Measurements from ENCODE around the gene IFNAR1. TPM values are rescaled to one million over a fixed set of nuclear protein-coding genes. Genes with fewer than 3 reads are reported as not detected.

Gene IFNAR1
- total and polyA plus RNA-seq, 2 donors (not counting 1 experiment from before 2014, with no cell fraction given) = 17.5 to 23.1 TPM

DNA sequence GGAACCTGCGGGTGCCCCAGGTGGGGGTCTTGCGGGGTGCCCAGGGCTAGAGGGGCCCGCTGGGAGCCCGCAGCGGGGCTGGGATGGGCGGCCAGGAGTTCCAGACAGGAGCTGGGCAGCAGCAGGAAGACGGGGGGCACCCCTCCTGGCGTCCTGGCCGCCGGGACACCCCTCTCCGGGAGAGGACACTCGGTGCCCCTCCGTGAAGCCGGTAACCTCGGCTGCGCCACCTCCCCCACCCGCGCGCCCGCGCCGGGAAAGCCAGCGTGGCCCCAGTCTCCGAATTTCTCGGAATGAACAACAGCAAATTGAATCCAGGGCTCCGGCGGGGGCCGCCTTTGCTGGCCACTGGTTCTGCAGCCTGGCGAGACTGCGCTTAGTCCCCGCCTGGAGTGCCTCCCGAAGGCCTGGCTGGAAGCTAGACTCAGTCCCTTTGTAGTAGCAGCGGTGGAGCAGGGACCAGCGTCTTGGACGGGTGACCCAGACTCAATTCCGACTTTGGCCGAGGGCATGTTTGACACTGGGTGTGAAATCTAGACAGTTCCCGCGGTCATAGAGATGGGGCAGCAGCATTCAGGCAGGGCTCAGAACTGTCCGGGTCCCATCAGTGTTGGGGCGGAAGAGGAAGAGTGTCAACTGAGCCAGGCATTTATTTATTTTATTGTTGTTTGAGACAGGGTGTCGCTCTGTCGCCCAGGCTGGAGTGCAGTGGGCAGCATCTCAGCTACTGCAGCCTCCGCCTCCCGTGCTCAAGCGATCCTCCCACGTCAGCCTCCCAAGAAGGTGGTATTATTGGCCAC lies 79.2 kb downstream of the IFNAR1 start:
- no peaks in the 10 kb centered on the region for H4K20me1 ChIP-seq (ENCODE audit: control insufficient read depth, extremely low read depth, insufficient read depth, low read length)
- H3K4me3 ChIP-seq (replicated peaks in 1 of 4; ENCODE audit: control extremely low read depth in 1 of 4, insufficient read depth in 1 of 4, low read depth in 3 of 4, low read length in 4 of 4) = peak overlapping the region; percentile 67 to 92 (median 76)
- H3K9me3 ChIP-seq (ENCODE audit: control insufficient read depth, insufficient read depth, low read depth, low read length) = no peaks in the 10 kb centered on the region
- H3K4me2 ChIP-seq (ENCODE audit: extremely low read depth, insufficient read depth, low read length) = peak overlapping the region; percentile 73
- peak overlapping the region; percentile 4 for H2AFZ ChIP-seq (ENCODE audit: low read length)
- TF ChIP-seq EZH2 (IDR thresholded peaks at IDR 0.05; ENCODE audit: low read length, missing control alignments) = no peak
- TF ChIP-seq, protein P1, sequence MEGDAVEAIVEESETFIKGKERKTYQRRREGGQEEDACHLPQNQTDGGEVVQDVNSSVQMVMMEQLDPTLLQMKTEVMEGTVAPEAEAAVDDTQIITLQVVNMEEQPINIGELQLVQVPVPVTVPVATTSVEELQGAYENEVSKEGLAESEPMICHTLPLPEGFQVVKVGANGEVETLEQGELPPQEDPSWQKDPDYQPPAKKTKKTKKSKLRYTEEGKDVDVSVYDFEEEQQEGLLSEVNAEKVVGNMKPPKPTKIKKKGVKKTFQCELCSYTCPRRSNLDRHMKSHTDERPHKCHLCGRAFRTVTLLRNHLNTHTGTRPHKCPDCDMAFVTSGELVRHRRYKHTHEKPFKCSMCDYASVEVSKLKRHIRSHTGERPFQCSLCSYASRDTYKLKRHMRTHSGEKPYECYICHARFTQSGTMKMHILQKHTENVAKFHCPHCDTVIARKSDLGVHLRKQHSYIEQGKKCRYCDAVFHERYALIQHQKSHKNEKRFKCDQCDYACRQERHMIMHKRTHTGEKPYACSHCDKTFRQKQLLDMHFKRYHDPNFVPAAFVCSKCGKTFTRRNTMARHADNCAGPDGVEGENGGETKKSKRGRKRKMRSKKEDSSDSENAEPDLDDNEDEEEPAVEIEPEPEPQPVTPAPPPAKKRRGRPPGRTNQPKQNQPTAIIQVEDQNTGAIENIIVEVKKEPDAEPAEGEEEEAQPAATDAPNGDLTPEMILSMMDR (conservative IDR thresholded peaks at IDR 0.05 in 1 of 2, IDR thresholded peaks at IDR 0.05 in 1 of 2; ENCODE audit: low read depth in 1 of 2, low read length in 2 of 2) = no peak
- H3K27ac ChIP-seq (ENCODE audit: insufficient read depth, low read length) = peak overlapping the region; percentile 81
- peaks cover 38% of the 10 kb centered on the region for H3K79me2 ChIP-seq (ENCODE audit: control insufficient read depth, insufficient read depth, low read length)
- H3K36me3 ChIP-seq (ENCODE audit: control insufficient read depth, insufficient read depth, low read length) = no peaks in the 10 kb centered on the region
- DNase-seq (ENCODE audit: low read depth in 2 of 2) = peak; percentile 48 to 58
- H3K27me3 ChIP-seq (ENCODE audit: control insufficient read depth, insufficient read depth, low read length) = no peaks in the 10 kb centered on the region
- no peaks in the 10 kb centered on the region for H3K4me1 ChIP-seq (ENCODE audit: control insufficient read depth, extremely low read depth, insufficient read depth, low read length)
- H3K9ac ChIP-seq (ENCODE audit: insufficient read depth, low read length) = peak overlapping the region; percentile 83

GRCh38 chr21:33406493-33406892 lies 81.7 kb downstream of the IFNAR1 start:
- H3K4me1 ChIP-seq (ENCODE audit: control insufficient read depth, extremely low read depth, insufficient read depth, low read length) = no peaks in the 10 kb centered on the region
- H3K27me3 ChIP-seq (ENCODE audit: control insufficient read depth, insufficient read depth, low read length) = no peaks in the 10 kb centered on the region
- no peak overlapping the region for H3K4me3 ChIP-seq (replicated peaks in 1 of 4; ENCODE audit: control extremely low read depth in 1 of 4, insufficient read depth in 1 of 4, low read depth in 3 of 4, low read length in 4 of 4)
- H3K27ac ChIP-seq (ENCODE audit: insufficient read depth, low read length) = no peak overlapping the region
- H2AFZ ChIP-seq (ENCODE audit: low read length) = no peak overlapping the region
- DNase-seq (ENCODE audit: low read depth in 2 of 2) = no peak
- no peaks in the 10 kb centered on the region for H4K20me1 ChIP-seq (ENCODE audit: control insufficient read depth, extremely low read depth, insufficient read depth, low read length)
- no peaks in the 10 kb centered on the region for H3K9me3 ChIP-seq (ENCODE audit: control insufficient read depth, insufficient read depth, low read depth, low read length)
- TF ChIP-seq, protein P1 (conservative IDR thresholded peaks at IDR 0.05 in 1 of 2, IDR thresholded peaks at IDR 0.05 in 1 of 2; ENCODE audit: low read depth in 1 of 2, low read length in 2 of 2) = no peak
- no peak for TF ChIP-seq EZH2 (IDR thresholded peaks at IDR 0.05; ENCODE audit: low read length, missing control alignments)
- peaks cover under 1% of the 10 kb centered on the region for H3K36me3 ChIP-seq (ENCODE audit: control insufficient read depth, insufficient read depth, low read length)
- H3K9ac ChIP-seq (ENCODE audit: insufficient read depth, low read length) = no peak overlapping the region
- H3K79me2 ChIP-seq (ENCODE audit: control insufficient read depth, insufficient read depth, low read length) = peaks cover 47% of the 10 kb centered on the region
- no peak overlapping the region for H3K4me2 ChIP-seq (ENCODE audit: extremely low read depth, insufficient read depth, low read length)

Other genes with a start within 250 kb of the IFNAR1 start
- gene IFNAR2, start 95.0 kb upstream of the IFNAR1 start, total RNA-seq = 5.1 and 5.6 TPM in 2 replicates
- gene IFNAR2, start 95.0 kb upstream of the IFNAR1 start, polyA plus RNA-seq = 20.2 and 24.3 TPM in 2 replicates
- gene IL10RB, start 58.6 kb upstream of the IFNAR1 start, total RNA-seq = 58.0 and 64.1 TPM in 2 replicates
- 43.6 and 56.2 TPM in 2 replicates for gene IL10RB, start 58.6 kb upstream of the IFNAR1 start, polyA plus RNA-seq
- gene IFNGR2, start 78.4 kb downstream of the IFNAR1 start, total RNA-seq = 36.5 and 50.7 TPM in 2 replicates
- 57.6 and 67.3 TPM in 2 replicates for gene IFNGR2, start 78.4 kb downstream of the IFNAR1 start, polyA plus RNA-seq
- gene TMEM50B, start 155.0 kb downstream of the IFNAR1 start, total RNA-seq = 24.4 and 28.4 TPM in 2 replicates
- 45.5 and 60.8 TPM in 2 replicates for gene TMEM50B, start 155.0 kb downstream of the IFNAR1 start, polyA plus RNA-seq
- 2.1 and 2.3 TPM in 2 replicates for gene DNAJC28, start 166.7 kb downstream of the IFNAR1 start, total RNA-seq
- 1.7 and 2.1 TPM in 2 replicates for gene DNAJC28, start 166.7 kb downstream of the IFNAR1 start, polyA plus RNA-seq
- 64.4 and 65.2 TPM in 2 replicates for gene GART, start 217.1 kb downstream of the IFNAR1 start, total RNA-seq
- 15.6 and 18.1 TPM in 2 replicates for gene GART, start 217.1 kb downstream of the IFNAR1 start, polyA plus RNA-seq
- 95.5 and 131 TPM in 2 replicates for gene SON, start 218.1 kb downstream of the IFNAR1 start, total RNA-seq
- gene SON, start 218.1 kb downstream of the IFNAR1 start, polyA plus RNA-seq = 85.0 and 114 TPM in 2 replicates

All from fibroblast of lung (primary cell).